ENCODE measurements around the gene RCOR2. TPM values are rescaled to one million over a fixed set of nuclear protein-coding genes. Genes with fewer than 3 reads are reported as not detected.
A peak's percentile ranks its signal among the peaks of the same experiment; 100 is the strongest.
"Not testable (repeated sequence)": the region's sequence is repeated elsewhere in the genome, so short reads cannot be mapped to it uniquely, and the experiment has no call there.

The RCOR2 gene
- total RNA-seq, 1 donor from 2014 or later: 0.16 TPM

DNA sequence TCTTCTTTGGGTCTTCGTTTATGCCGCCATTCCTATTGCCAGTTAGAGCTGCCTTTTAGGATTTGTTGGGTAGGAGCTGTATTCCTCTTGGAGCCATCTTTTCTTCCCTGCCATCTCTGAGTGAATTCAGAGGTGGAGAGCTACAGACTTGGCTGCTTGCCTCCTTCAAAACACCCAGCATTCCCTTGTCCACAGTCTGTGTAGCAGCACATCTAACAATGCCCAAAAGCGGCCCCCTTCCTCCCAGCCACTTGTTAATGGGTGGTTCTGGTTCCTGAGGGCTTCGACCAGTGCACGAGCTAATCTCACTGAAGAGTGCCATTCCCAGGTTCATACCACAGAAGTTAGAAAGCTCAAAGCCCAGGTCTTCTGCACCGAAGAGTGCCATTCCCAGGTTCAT is 40.3 kb downstream of the RCOR2 start:
- no peak for ATAC-seq

DNA sequence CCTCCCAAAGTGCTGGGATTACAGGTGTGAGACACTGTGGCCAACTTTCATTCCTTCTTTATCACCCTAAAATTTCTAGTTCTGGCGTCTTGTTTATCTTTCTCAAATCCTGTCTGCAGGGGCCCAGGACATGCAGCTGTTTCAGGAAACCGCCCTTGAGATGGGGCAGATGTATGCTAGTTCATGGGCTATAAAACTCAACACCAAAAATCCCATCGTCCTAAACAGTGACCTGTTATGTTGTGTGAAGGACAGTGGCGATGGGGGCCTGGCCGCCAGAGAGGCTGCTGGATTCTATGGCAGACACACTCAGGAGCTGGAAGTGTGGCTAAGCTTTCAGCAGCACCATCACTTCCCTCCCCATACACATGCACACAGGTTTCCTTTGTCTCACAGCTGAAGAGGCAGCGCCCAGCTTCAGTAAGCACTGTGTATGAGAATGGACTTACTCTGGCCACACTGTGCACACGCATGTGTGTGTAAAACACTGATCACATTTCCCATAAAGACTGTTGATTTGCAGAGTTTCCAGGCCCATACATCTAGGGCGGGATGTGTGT is 41.4 kb downstream of the RCOR2 start:
- ATAC-seq: no peak

DNA sequence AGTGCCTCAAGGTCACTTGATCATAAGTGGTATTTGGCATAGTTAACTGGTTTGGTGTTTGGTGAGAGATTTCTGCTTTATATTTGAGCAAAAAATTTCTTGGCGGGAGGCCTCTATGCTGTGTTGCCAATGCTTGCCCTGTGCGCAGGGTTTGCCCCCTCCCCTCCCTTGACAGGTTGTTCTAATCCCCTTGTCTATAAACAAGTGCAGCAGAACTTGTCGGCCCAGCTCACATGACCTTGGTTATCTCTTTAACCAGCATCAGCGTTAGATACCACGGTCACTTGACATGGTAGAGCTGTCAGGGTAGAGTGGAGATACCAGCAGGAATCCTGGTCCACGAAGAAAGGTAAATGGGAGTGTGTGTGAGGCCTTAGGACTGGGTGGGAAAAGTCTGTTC is 42.5 kb downstream of the RCOR2 start:
- no peak for ATAC-seq

DNA sequence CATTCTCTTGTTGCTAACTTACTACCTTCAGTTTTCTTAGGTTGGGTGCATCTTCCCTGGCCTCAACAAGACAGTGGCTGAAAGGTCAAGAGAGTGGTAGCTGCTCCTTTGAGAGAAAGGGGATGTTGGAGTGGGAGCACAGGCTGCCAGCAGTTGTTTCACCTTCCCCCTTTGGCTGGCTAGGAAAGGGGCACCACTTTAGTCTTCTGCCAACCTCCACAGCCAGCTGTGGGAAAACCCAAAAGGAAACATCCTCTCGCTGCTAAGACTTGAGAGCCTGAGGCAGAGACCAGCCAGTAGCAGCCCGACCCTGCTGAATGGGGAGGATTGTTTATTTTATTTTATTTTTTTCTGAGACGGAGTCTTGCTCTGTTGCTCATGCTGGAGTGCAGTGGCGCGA is 43.7 kb downstream of the RCOR2 start:
- ATAC-seq: no peak

DNA sequence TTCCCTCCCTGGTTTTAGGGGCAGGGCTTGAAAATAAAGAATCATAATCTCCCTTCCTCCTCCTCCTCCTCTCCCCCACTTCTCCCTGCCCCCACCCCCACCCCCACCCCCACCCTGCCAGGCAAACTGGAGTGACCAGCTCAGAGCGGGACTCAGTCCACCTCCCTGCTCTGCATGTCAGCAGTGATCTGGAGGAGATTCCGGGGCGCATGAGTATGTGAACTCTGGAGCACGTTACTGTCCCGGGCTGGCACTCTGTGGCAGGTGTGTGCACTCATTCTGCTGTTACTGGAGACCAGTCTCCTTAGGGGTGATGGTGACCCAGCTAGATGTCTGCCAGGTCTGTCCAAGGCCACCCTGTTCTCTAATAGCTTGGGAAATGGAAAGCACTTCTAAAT is 44.2 kb downstream of the RCOR2 start:
- peak; percentile 34 for ATAC-seq

DNA sequence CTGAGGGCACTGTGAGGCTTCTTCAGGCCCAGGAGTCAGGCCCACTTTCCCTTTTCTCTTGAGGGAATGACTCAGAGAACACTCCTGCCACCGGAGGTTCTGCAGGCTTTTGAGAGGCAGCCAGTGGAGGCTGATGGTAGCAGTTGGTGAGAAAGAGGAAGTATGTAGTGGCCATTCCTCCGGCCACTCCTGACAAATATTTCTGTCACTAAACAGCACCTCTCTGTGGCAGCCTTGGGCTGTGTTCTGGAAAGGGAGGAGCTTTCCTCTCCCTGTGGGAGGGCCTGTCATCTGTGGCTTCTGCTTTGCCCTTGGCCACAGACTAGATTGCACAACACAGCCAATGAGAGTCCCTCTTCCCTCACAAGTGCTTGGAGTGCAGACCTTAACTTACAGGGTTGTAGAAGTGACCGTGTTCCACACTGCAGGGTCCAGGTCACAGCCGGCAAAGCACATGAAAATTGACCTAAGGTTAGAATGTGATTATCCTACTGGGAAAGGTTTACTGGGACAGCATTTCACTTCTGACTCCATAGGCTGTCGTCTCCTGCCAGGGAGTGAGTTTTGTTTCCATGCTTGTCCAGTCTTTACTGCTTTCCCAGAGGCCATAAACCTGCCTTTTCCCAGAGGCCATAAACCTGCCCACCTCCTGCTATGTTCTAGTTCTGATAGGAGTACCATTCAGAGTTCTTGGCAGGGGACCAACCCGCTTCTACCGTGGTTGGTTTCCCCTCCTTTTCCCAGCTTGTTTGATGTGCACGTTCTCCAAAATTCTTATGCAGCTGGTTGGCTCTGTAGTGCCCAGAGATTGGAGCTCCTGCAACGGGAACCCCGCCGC is 44.8 kb downstream of the RCOR2 start:
- ATAC-seq: peak; percentile 88

DNA sequence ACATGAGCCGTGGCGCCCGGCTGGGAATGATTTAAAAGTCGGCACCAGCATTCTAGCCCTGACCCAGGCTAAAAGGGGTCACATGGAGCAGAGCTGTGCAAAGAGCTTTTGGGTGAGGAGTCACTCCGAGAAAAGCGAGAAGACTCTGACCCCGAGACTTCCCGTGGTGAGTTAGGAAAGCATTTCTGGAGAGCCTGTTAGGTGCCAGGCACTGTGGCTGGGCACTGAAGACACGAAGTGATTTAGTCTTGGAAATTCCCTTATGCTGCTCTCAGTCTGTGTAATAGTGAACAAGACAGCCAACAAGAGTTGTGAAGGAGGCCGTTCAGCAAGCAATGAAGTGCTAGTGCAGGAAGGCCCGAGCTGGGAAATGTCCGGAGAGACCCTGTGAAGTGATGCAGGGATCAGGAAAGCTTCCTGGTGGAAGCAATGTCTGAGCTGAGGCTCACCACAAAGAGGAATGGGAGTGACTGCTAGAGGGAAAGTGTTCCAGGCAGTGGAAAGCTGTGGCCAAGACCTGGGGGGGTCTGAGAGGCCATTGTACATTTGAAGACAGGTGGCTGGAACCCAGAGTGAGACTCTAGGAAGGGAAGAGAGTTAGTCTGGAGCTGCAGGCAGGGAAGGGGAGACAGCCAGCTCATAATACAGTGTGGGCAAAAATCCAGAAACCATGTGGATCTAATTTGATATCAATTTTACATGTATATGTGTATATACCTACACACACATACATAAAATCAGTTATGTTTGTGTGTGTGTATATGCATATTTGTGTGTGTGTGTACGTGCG is 46.4 kb downstream of the RCOR2 start:
- ATAC-seq: no peak

DNA sequence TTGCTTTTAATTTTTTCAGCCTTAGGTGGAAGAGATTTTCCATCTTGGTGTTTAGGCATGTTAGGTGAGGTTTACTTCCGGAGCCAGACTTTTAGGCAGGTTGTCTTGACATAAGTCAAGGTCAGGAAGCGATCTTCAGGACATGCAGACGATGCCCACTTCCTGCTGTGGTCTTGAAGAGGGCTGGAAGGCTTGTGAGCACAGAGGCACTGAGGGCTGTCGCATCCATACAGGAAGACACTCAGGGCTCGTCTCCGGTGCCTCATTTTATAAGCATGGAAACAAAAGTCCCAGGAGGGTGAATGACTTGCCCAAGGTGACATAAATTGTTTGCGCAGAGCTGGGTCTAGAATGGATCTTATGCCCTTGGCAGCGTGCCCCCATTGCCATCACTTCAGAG is 47.3 kb downstream of the RCOR2 start:
- no peak for ATAC-seq

DNA sequence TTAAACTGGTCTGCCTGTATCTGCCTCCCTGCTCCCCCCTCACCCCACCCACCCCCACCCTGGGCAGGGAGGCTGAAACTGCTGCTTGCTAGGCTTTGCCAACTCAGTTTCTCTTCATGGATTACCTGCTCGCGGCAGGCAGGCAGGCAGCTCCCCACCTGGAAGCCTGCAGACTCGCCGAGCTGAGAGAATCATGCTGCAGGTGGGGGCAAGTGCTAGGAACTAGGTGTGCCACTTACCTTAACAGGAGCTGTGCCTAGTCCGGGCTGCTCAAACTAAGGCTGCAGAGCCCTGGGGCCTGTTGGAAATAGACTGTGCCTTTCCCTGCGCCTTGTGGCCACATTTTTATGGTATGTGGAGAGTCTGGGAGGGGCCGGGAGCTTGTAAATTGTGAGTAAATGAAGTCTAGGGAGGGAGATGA is 47.8 kb downstream of the RCOR2 start:
- ATAC-seq: peak; percentile 84

DNA sequence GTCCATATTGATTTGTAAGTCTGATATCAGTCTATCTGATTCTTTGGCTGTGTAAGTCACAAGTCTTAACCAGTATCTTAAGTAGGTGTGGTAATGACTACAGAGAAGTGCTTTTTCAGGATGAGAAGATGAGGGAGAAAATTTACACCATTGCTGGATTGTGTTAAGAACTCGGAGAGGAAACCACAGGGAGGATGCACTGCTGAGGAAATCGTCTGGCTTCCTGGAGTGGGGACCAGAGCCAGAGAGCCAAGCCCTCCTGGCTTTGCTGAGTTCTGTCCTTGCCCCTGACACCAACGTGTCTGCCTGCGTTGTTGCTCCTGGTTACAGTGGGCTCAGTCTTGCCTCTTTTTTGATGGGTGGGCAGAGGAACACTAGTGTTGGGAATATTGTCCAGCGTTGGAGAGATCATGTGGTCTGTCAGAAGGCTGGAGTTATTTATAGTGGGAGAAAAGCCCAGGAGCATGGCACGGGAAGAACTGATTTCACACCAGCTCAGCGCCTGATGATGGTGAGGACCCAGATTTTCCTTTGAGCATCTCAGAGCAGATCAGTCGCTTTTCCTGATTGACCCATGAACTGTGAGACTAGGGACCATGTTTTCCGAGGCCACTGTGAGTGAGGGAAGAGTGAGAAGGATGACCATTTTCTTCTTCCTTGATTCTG is 48.4 kb downstream of the RCOR2 start:
- no peak for ATAC-seq

DNA sequence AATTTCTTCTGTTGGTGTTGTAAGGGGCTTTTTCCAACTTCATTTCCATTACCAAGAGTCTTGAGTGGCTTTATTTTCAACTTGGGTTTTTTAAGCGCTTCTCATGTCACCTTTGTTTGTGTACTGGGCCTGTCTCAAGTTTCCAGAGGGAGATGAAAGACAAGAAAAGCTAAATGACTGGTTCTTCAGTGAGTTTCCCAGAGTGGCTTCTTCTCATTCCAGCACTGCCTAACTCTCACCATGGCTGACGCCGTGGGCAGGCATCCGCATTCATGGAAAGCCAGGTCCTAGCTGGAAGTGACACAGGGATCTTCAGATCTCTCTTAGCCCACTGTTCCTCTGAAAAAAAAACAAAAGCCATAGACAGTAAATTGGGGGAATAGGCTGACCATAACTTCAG is 49.5 kb downstream of the RCOR2 start:
- ATAC-seq: no peak

DNA sequence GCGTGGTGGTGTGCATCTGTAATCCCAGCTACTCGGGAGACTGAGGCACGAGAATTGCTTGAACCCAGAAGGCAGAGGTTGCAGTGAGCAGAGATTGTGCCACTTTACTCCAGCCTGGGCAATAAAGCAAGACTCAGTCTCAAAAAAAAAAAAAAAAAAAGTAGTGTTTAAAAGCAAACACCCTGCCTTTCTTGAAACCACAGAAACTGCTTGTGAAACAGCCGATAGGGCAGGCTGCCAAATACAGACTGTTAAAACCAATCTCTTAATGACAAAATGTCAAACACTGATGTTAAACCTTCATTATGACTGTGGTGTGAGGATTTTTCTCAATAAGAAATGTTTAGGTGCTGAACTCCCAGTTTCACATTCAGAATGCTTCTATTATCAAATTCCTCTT is 50.8 kb downstream of the RCOR2 start:
- no peak for ATAC-seq

DNA sequence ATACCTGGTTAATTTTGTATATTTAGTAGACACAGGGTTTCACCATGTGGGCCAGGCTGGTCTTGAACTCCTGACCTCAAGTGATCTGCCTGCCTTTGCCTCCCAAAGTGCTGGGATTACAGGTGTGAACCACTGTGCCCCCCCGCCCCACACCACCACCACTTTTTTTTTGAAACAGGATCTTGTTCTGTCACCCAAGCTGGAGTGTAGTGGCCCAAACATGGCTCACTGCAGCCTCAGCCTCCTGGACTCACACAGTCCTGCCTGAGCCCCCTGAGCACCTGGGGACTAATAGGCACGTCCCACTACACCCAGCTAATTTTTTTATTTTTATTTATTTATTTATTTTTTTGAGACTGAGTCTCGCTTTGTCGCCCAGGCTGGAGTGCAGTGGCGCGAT is 53.3 kb downstream of the RCOR2 start:
- ATAC-seq: not testable (repeated sequence)

DNA sequence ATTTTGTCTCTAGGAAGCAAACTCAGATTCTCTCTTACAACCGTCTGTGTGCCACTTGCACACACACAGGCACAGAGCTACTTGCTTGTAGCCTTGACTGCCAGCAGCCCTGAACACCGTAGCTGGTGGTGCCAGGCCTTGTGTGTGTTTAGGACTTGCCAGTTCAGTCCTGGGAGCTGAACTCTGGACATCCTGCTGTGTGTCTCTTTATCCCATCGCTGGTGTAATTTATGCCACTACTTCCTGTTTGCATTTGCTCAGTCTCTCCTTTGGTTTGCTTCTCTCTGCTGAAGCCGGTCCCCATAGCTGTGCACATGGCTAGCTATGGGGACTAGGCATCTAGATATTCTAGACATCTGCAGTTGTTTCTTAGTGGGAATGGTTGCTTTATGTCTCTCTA is 54.0 kb downstream of the RCOR2 start:
- ATAC-seq: peak; percentile 16

Other genes starting within 250 kb of the RCOR2 start
- gene ATL3, start 245.8 kb downstream of the RCOR2 start, total RNA-seq: 51.9 TPM
- 49.3 TPM for gene RTN3, start 235.7 kb downstream of the RCOR2 start, total RNA-seq
- gene ZFTA, start 148.4 kb downstream of the RCOR2 start, total RNA-seq: 2.9 TPM
- gene SPINDOC, start 103.7 kb downstream of the RCOR2 start, total RNA-seq: 4.4 TPM
- 70.6 TPM for gene MARK2, start 78.1 kb downstream of the RCOR2 start, total RNA-seq
- 10.8 TPM for gene NAA40, start 21.8 kb upstream of the RCOR2 start, total RNA-seq
- 461 TPM for gene COX8A, start 57.5 kb upstream of the RCOR2 start, total RNA-seq
- gene OTUB1, start 69.3 kb upstream of the RCOR2 start, total RNA-seq: 78.9 TPM
- gene FLRT1, start 118.8 kb upstream of the RCOR2 start, total RNA-seq: not detected
- gene MACROD1, start 248.9 kb upstream of the RCOR2 start, total RNA-seq: 22.9 TPM

Data from esophagus mucosa (tissue), 1 donor.